Measurements from ENCODE around the gene WDR64.

WDR64 gene

DNA sequence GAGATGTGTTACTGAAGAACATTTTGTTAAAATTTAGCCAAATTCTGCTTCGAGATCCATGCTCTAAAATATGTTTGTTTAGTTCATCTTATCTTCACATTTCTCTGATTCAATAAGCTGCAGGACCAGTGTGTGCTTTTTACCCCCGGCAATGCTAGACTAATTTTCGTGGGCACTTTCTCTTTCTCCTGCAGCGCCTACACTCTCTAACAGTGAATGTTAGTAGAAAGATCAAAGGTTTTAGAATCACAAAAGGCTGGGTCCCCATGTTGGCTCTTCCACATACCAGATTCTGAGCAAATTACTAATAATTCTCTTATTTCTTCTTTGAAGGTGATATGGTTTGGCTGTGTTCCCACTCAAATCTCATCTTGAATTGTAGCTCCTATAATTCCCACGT is 20.4 kb upstream of the WDR64 start:
- DNase-seq (ENCODE audit: low read depth) = no peak

DNA sequence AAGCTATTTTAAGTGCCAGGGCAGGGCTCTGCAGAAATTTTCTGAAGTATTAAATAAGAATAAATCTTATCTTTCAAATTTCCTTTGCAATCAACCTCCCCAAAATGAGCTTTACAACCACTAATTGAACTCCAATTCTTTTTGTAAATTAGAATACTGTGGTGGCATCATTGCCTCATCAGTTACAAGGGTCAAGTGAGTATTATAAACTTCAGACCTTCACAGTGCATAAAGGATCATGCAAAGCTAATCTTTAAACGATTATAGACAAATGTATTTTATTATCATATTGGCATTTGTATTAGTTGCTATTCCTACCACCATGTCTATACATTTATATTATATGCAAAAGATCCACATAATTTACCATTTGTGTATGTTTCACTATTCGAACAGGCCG is 19.1 kb upstream of the WDR64 start:
- DNase-seq (ENCODE audit: low read depth) = no peak

DNA sequence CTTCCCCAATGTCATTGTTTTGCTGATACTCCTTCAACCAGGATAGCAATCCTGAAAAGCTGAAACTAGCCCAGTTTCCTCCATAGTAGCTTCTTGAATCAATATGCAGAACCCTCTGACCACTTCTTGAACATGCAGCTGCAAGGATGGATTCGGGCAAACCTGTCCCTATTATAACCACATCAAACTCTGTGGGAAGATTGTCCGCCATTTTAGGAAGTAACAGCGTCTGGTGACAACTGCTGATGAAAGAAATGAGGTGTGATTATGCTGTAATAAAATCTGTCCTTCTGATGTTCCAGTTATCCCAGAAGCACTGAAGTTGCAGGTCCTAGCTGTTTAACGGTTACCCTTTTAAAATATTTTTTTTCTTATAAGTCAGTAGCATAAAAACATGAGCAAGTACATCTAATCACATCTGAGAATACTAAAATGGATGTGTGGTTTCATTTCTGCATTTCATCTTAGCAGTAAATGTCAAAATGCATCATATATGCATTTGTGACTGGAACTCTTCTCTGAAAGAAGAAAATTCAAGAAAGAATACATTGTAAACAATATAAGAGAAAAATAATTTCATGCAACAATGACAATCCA is 16.4 kb upstream of the WDR64 start:
- DNase-seq (ENCODE audit: low read depth) = no peak

DNA sequence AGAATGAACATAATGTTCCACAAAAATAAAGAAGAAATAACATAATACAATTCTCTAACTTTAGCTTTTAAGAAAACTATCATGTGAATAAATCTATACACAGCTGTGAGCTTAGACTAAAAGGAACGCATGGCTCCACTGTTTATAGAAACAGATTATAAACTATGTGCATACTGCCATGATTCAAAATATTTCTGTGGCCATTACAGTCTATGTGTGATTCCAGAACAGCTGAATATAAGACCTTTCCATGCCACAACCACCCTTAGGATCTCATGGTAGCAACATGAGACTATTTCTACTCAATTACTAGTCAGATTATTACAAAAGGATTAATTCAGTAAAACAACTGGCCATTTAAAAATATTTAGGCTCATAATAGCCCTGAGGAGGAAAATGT is 15.8 kb upstream of the WDR64 start:
- DNase-seq (ENCODE audit: low read depth) = no peak

DNA sequence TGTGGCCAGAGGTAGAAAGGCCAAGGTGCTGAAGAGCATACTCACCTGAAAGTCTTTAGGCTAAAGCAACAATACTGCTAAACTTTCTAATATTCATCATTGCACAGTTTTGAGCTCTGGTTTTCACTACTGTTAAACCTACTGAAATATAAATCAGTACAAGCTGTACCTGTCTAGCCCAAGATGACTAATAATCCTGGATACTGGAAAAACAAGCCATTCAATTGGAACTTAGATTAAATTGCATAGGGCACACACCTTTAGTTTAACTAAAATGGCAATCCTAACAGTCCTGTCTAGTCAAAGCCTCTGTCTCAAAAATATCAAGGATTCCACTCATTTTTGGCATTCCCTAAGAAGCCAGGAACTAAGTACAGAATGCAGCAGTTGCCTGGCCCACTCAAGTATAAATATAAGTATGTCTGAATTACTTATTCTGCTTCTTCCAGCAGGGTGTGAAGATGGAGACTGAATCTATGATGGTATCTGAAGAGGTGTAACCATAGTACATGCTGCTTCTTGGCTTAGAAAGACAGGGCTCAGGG is 15.0 kb upstream of the WDR64 start:
- no peak for DNase-seq (ENCODE audit: low read depth)

DNA sequence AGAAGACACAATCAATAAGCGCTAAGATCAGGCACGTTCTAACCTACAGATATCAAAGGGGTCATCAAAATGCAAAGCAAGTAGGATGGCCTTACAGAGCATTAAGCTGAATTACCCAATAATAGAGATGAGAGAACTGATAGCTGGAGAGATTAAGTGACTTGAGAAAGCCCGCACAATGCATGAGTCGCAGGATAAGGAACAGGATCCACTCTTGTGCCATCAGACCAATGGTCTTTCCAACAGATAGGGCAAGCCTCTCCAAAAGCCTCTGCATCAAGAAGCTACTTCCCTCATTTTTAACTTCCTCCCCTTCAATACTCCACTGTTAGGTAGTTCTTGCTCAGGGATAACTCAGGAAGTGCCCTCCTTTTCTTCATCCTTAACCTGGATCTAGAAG is 14.5 kb upstream of the WDR64 start:
- DNase-seq (ENCODE audit: low read depth) = no peak

DNA sequence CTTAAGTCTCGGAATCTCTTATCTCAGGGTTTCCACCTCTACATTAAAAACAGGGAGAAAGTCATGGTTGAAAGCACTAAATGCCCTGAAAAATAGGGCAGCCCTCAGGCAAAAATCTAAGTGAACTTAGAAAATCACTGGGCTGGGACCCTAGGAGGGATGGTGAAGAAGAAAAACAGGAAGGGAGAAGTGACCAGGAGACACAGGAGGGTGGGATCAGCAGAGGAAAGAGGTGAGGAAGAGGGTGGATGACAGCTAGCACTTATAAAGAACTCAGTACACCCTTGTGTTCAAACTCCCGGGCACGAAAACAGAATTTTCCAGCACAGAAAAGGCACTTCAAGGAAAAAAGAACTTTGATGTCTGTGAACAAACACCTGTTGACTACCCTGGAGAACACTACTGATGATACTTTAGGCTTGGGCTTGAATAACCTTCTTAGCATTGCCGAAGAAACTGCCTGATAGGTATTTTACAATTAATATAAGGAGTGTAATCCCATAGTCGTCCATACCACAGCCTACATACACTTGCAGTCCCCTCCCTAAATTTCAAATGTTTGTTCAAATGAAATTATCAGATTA is 13.9 kb upstream of the WDR64 start:
- DNase-seq (ENCODE audit: low read depth) = no peak

DNA sequence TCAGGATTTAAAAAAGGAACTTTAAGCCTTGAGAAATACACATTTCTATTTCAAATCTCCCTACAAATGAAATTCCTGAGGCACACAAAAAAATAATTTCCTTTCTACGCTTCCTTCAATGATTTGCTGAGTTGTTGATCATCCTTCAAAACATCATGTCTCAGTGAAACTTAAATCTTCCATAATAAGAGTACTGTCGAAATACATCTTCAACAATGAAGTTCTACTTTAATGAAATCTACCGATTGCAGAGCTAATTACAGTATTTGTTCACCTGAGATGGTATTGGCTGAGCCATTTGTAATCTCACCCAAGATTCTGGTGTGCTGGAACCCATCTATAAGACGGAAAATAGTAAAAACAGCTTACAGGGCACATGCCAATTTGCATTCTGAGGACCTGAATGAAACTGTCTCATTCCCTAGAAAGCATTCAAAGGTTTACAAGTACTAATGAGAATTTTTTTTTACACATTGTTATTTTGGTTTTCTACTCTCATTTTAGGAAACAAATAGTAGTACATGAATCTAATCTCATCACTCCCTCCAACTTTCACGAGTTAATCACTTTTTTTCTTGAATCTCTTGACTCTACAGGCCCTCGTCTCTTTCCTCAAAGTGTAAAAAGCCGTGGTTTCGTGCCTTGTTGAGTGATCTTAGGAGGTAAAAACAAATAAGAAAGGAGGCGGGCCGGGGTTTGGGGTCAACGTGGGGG is 13.0 kb upstream of the WDR64 start:
- no peak for DNase-seq (ENCODE audit: low read depth)

DNA sequence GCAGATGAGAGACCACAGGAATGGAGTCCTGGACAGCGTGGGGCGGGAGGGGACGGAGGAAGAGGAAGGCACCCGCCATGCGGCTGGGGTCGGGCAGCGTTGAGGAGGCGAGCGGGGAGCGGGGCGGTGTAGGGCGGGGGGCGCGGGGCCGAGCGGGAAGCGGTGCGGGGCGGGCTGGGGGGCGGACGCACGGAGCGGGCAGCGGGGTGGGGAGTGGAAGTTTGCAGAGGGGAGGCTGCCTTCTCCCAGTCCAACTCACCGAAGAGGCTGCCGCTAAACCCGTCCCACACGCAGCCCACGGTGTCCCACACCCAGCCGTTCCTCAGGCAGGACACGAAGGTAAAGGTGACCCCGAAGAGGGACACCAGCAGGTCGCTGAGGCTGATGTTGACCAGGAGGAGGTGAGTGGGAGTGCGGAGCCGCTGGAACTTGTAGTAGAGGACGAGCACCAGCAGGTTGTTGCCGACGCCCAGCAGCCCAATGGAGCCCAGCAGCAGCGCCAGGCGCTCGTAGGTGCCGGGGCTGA is 12.4 kb upstream of the WDR64 start:
- DNase-seq (ENCODE audit: low read depth) = no peak

DNA sequence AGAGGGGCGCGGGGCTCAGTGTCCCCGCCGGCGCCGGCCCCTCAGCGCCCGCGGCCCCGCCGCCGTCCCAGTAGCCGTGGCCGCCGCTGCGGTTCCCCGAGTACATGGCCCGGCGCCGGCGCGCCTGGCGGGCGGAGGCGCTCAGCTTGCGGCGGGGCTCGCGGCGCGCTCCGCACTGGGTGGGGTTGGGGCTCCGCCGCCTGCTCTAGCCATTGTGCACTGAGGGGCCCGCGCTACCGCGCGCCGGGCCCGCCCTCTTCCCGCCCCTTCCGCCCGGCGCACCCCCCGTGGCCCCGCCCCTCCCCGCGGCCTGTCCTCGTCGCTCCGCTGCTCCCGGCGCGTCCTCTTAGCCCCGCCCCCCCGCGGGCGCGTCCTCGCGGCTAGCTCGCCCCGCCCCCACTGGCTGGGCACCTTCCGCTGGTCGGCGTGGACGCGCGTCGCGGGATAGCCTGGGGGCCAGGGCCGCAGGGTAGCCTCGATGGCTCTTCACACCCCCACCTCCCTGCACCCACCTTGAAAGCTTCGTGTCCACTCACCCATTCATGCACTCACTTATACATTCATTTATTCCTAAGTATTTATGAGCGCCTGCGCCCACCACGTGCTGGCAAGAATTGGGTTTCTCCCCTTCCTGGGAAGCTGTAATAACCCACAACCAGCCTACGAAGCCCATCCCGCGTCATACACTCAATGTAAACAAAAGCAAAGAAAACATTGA is 11.8 kb upstream of the WDR64 start, which contains the start of the genes CHML and OPN3:
CHML (minus strand) TSS at position 221 of the 718 bp plus-strand sequence. CDS start 4,603 bp downstream, outside the sequence.
OPN3 (minus strand) TSS at position 221 of the 718 bp plus-strand sequence; CDS start at position 106, 115 bp downstream.
- peak; percentile 77 for DNase-seq (ENCODE audit: low read depth)

DNA sequence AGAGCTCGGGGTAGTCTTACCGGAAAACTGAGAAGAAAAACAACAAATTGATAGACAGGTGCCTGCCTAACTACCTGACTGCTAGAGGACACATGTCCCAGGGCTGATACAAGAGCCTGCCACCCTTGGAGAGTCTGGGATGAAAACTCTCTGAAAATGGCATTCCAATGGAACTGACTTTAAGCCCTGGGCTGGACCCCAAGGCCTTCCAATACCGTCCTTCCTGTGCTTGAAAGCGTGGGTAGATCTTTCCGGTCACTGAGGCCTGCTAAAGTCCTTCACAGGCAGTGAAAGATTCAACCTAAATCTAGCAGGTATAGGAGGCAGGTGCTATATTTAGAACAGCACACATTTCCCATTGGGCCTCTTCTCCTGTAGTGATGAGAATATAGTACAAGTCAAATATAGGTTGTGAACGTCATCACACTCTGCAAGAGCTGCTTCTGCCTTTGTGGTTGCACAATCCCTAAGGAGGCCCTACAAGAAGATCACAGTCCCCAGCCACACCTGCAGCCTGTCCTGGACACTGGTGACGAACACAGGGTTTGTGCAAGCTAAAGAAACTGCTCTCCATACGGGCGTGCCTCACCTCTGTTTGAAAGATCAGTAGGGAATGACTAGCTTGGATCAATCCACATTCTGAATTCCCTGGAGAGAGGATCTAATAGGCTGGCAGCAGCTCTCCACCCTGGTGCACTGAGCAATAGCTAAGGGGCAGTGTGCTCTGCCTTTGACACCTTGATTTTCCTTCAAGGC is 11.0 kb upstream of the WDR64 start:
- DNase-seq (ENCODE audit: low read depth) = no peak

DNA sequence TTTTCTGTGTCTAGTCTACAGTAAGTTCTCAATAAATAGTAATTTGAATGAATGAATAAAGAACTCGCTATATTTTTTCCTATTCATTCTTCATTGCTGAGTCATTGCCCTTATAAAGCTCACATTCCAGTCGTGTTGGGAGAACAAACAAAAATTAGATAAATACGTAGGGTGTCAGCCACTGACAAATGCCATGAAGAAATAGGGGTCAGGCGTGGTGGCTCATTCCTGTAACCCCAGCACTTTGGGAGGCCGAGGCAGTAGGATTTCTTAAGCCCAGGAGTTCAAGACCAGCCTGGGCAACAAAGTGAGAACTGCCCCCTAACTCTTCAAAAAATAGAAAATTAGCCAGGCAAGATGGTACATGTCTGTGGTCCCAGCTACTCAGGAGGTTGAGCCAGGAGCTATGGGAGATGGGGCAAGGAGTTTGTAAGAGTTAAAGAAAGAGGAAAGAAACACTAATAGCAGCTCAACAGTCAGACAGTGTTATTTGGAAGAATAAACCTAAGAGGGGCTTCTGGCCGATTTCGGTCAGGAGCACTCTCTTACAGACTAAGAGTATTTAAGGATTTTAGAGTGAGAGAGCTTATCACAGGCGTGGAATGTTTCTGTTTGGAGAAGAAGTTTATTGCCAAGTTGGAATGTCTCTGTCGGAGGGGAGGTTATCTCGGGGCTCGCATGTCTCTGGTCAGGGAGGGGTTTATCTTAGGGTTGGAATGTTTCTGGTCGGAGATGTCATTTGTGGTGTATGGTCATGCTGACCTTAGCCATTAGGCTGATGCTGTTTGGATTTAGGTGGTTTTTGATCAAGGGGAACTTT is 10.1 kb upstream of the WDR64 start:
- DNase-seq (ENCODE audit: low read depth) = no peak

DNA sequence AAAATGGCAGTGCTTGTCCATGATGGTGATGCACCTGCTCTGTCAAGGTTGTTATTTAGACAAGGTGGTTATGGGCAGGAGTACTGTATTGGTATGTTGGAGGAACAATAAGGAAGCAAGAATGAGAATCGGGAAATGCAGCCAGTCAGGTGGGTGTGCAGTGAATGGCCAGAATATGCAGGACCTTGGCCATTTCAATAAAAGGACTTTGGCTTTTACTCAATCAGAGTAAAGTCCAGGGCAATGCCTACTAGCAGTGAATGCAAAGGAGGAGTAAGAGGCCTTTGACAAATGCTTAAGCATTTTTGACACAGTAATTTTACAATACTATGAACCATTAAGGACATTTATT is 9.5 kb upstream of the WDR64 start:
- no peak for DNase-seq (ENCODE audit: low read depth)

DNA sequence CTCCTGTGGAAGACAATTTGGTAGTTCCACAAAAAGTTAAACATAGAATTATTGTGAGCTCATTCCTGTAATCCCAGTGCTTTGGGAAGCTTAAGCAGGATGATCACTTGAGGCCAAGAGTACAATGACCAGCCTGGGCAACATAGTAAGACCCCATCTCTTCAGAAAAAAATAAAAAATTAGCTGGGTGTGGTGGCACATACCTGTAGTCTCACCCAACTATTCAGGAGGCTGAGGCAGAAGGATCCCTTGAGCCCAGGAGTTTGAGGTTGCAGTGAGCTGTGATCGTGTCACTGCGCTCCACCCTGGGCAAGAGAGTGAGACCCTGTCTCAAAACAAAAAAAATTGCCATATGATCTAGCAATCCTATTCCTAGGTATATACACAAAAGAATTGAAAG is 7.8 kb upstream of the WDR64 start:
- DNase-seq (ENCODE audit: low read depth) = no peak

DNA sequence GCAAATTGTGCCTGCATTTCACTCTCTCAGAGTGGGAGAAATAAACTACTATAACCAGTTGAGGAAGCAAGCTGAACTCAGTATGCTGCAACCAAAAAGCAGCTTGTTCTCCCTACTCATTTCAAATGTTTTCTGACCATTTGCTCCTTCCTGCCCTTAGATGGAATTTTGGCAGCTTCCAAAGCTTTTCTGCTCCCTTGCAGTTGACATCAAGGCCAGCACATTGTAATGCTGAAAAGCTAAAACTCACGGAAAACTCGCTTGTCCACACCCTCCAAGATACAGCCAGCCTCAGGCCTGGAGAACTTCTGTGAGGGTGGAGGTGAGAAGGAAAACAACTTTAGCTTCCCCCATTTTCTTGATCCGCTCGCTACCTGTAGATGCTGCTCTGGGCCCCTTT is 6.9 kb upstream of the WDR64 start:
- no peak for DNase-seq (ENCODE audit: low read depth)

DNA sequence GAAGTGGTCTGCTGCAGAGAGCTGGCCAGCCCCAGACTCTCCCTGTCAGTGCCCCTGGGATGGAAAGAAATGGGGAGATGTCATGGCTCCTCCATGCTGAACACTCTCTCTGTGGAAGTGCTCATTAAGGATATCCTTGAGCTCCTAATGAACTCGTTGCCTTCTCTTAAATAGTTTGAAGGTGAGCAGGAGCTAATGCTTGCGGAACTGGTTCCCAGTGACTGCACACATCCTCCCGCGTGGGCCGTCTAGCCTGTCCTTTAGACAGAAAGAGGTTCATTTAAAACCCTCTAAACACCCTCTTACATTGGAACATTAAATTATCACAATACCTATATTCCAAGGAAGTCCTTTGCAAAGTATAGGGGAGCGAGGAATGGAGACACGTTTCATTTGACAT is 5.9 kb upstream of the WDR64 start:
- no peak for DNase-seq (ENCODE audit: low read depth)

DNA sequence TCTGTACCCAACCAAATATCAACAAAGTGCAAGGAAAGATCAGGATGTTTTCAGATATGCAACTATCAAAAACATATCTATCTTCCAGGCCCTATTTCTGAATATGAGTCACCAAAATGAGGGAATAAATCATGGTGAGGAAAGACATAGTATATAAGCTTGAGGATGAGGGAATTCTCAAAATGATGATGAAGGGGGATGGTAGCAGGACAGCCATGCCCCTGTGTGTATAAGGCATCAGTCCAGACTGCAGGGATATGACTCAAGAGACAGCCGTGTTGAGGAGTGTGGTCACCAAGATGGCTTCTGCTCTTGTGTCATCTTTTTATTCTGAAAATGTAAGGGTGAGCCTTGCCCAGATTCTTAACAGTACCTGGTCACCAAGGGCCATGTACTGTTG is 4.4 kb upstream of the WDR64 start:
- DNase-seq (ENCODE audit: low read depth) = no peak

DNA sequence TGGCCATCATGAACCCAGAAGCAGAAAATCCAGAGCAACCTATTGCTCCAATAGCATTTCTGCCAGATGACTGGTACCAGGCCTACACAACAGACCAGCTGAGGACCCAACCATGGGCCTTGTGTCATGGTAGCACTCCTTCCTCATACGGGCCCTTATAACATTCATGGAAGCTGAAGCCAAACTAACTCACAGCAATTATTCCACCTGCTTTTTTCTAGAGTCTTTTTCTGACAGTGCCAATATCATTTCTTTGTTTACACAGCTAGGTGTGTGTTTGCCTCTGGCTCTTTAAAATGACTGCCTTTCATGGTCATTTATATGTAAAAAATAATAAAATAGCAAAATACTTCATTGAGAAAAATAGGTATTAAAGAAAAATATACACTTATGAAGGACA is 3.9 kb upstream of the WDR64 start:
- DNase-seq (ENCODE audit: low read depth) = no peak

DNA sequence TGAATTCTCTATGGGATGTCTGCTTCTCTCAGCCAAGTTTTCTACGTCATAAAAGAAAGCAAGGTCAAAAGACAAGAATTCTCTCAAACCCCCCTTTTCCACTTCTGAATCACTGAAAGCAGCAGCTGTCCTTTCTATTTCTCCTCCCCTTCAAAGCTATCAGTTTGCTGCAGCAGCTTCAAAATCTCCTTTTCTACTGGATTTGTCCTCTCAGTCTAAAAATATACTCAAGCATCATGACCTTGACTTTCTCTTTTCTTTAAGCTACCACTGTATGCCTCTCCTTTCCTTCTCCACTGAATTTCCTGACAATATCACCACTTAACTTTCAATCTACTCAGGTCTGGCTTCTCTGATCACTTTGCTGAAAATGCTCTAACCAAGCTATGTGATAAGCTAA is 1.9 kb downstream of the WDR64 start:
- no peak for DNase-seq (ENCODE audit: low read depth)

DNA sequence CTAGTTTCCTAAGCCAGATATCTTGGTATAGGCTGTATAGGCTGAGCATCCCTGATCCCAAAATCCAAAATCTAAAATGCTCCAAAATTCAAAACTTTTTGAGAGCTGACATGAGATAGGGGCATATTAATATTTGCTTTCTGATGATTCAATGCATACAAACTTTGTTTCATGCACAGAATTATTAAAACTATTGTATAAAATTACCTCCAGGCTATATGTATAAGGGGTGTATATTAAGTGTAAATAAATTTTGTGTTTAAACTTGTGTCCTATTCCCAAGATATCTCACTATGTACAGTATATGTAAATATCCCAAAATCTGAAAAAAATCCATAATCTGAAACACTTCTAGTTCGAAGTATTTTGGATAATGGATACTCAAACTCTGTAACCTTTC is 2.6 kb downstream of the WDR64 start:
- DNase-seq (ENCODE audit: low read depth) = no peak

Data from fibroblast of the conjunctiva (primary cell).